Prostate gland (tissue), 2 donors: ENCODE measurements around the gene TARBP1.

Experiments
- POLR2A ChIP-seq: fragments of 450-650 bp; IDR thresholded peaks from one replicate; pipeline ENCODE4 v1.6.1; 2016; ENCODE audit warnings: antibody characterized with exemption, mild to moderate bottlenecking
- TF ChIP-seq, protein P1 (sequence below), 4 experiments: fragments of 200-600 bp in 2 of 4; fragments of 450-650 bp in 2 of 4; sonication (generic) in 2 of 4; IDR thresholded peaks; 1 replicate in 3 of 4; 2 replicates in 1 of 4; pipeline ENCODE4 v1.5.1; 2016 to 2019; ENCODE audit warnings: antibody characterized with exemption in 4 of 4, mild to moderate bottlenecking in 2 of 4, moderate library complexity in 2 of 4

- TF ChIP-seq POLR2A: no peak
- TF ChIP-seq, protein P1, sequence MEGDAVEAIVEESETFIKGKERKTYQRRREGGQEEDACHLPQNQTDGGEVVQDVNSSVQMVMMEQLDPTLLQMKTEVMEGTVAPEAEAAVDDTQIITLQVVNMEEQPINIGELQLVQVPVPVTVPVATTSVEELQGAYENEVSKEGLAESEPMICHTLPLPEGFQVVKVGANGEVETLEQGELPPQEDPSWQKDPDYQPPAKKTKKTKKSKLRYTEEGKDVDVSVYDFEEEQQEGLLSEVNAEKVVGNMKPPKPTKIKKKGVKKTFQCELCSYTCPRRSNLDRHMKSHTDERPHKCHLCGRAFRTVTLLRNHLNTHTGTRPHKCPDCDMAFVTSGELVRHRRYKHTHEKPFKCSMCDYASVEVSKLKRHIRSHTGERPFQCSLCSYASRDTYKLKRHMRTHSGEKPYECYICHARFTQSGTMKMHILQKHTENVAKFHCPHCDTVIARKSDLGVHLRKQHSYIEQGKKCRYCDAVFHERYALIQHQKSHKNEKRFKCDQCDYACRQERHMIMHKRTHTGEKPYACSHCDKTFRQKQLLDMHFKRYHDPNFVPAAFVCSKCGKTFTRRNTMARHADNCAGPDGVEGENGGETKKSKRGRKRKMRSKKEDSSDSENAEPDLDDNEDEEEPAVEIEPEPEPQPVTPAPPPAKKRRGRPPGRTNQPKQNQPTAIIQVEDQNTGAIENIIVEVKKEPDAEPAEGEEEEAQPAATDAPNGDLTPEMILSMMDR (IDR thresholded peaks at IDR 0.05): no peak
These were observed 24.4 kb upstream of the TARBP1 start for GRCh38 chr1:234503193-234504050.
